ENCODE data around the gene RSPO1. TPM values are rescaled to one million over a fixed set of nuclear protein-coding genes. Genes with fewer than 3 reads are reported as not detected.

The RSPO1 gene
- total RNA-seq, 2 donors from 2014 or later = not detected

- TF ChIP-seq, protein P1, sequence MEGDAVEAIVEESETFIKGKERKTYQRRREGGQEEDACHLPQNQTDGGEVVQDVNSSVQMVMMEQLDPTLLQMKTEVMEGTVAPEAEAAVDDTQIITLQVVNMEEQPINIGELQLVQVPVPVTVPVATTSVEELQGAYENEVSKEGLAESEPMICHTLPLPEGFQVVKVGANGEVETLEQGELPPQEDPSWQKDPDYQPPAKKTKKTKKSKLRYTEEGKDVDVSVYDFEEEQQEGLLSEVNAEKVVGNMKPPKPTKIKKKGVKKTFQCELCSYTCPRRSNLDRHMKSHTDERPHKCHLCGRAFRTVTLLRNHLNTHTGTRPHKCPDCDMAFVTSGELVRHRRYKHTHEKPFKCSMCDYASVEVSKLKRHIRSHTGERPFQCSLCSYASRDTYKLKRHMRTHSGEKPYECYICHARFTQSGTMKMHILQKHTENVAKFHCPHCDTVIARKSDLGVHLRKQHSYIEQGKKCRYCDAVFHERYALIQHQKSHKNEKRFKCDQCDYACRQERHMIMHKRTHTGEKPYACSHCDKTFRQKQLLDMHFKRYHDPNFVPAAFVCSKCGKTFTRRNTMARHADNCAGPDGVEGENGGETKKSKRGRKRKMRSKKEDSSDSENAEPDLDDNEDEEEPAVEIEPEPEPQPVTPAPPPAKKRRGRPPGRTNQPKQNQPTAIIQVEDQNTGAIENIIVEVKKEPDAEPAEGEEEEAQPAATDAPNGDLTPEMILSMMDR (conservative IDR thresholded peaks at IDR 0.05) = no peak
- Mint-ChIP-seq H3K4me3 (no peak overlapping the region), H3K9me3 (no peaks in the 10 kb centered on the region), H3K4me1 (peaks cover 6% of the 10 kb centered on the region), H3K27ac (no peak overlapping the region), H3K27me3 (ENCODE audit: insufficient read depth) (peaks cover 46% of the 10 kb centered on the region), H3K36me3 (ENCODE audit: low read depth) (no peaks in the 10 kb centered on the region)
- H3K27ac ChIP-seq (ENCODE audit: low read depth, low read length) = no peak overlapping the region
- no peaks in the 10 kb centered on the region for H3K9me3 ChIP-seq (ENCODE audit: control insufficient read depth, low read length)
- H3K36me3 ChIP-seq (ENCODE audit: control insufficient read depth, insufficient read depth, low read length) = no peaks in the 10 kb centered on the region
- DNase-seq = no peak
- H3K9ac ChIP-seq (ENCODE audit: extremely low read depth, low read length, poor library complexity, severe bottlenecking) = no peak overlapping the region
- H3K27me3 ChIP-seq (ENCODE audit: control insufficient read depth, insufficient read depth, low read length, poor library complexity, severe bottlenecking) = peaks cover 69% of the 10 kb centered on the region
- WGBS, 2 experiments (ENCODE audit: insufficient coverage in 1 of 2, insufficient read length in 1 of 2) = 88 to 97% methylated on average over 4 to 5 of the region's 5 CpGs
- no peak overlapping the region for H3K4me3 ChIP-seq (ENCODE audit: low read length)
- no peaks in the 10 kb centered on the region for H3K4me1 ChIP-seq (ENCODE audit: control insufficient read depth, insufficient read depth, low read length)
Measured at GRCh38 chr1:37599940-37600339, 34.8 kb downstream of the RSPO1 start.

DNA sequence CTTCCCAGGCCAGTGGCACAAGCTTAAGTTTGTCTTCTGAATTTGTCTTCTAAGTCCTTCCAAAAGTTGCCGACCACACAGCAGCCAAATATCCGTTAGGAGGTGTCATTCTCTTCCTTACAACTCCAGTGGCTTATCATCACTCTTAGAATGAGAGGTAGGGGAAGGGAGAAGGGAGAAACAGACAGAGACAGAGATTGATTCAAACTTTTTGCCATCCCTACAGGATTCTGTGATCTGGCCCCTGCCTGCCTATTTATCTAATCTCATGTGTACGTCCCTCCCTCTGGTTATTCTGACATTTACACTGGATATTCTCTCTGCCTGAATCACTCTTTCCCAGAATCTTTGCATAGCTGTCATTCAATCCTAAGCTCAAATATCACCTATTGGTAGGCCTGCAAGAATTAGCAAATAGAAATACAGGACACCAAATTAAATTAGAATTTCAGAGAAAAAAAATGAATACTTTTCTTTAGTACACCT is 38.5 kb downstream of the RSPO1 start:
- H3K9me3 Mint-ChIP-seq = no peaks in the 10 kb centered on the region
- H3K27me3 Mint-ChIP-seq (ENCODE audit: insufficient read depth) = peaks cover 20% of the 10 kb centered on the region
- Histone ChIP-seq H3K9ac (ENCODE audit: extremely low read depth, low read length, poor library complexity, severe bottlenecking) (peak overlapping the region; percentile 73), H3K4me3 (ENCODE audit: low read length) (peak overlapping the region; percentile 92), H3K27me3 (ENCODE audit: control insufficient read depth, insufficient read depth, low read length, poor library complexity, severe bottlenecking) (peaks cover 35% of the 10 kb centered on the region), H3K27ac (ENCODE audit: low read depth, low read length) (peak overlapping the region; percentile 79), H3K4me1 (ENCODE audit: control insufficient read depth, insufficient read depth, low read length) (no peaks in the 10 kb centered on the region), H3K9me3 (ENCODE audit: control insufficient read depth, low read length) (no peaks in the 10 kb centered on the region), H3K36me3 (ENCODE audit: control insufficient read depth, insufficient read depth, low read length) (peaks cover 25% of the 10 kb centered on the region)
- TF ChIP-seq, protein P1 (conservative IDR thresholded peaks at IDR 0.05) = no peak
- H3K27ac Mint-ChIP-seq = peak overlapping the region; percentile 79
- peaks cover 6% of the 10 kb centered on the region for H3K4me1 Mint-ChIP-seq
- H3K36me3 Mint-ChIP-seq (ENCODE audit: low read depth) = peaks cover 13% of the 10 kb centered on the region
- WGBS, 2 experiments (ENCODE audit: insufficient coverage in 1 of 2, insufficient read length in 1 of 2) = 11% methylated on average over 2 of the region's 3 CpGs; no CpG with 5 or more reads in 1 of the 2 experiments
- DNase-seq = no peak
- peak overlapping the region; percentile 98 for H3K4me3 Mint-ChIP-seq

DNA sequence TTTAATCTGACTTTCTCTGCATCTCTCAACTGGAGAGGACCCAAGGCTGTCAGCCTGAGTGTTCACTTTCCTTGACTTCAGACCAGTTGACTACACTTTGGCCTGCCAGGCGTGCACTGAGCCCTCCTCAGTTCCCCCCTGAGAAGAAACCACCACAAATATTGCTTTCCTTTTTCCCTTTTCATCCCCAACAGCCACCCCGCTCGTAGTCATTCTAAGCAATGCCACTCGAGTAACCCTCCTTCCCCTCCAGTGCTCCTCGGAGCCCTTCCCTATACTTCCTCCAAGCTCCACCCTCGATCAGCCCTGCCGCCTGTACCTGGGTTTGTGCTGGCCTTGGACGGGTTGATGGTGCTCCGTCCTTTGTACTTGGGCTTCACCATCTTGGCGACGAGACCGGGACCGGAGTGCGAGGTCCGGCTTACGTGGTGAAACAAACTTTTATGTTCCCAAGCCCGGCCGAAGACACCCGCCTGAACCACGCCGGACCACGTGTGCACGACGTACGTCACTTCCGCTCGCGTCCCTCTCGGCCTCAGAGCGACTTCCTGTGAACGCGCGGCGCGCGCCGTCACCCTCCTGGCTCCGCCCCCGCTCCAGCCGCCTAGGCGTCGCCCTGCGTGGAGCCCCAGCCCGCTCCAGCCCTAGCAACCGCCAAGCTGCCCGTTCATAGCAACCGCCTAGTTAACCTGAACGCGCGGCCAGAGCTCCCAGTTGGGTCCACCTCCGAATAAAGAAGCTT is 39.1 kb downstream of the RSPO1 start, which contains the start of gene GNL2:
TSS of gene GNL2 (minus strand) at position 498 of the 742 bp plus-strand sequence. CDS start at position 383, 115 bp downstream.
- peak within 1 kb of the TSS; percentile 99 for H3K27ac Mint-ChIP-seq
- Histone ChIP-seq H3K27me3 (ENCODE audit: control insufficient read depth, insufficient read depth, low read length, poor library complexity, severe bottlenecking) (peaks cover 29% of the 10 kb centered on the region), H3K36me3 (ENCODE audit: control insufficient read depth, insufficient read depth, low read length) (peaks cover 31% of the 10 kb centered on the region), H3K4me1 (ENCODE audit: control insufficient read depth, insufficient read depth, low read length) (no peaks in the 10 kb centered on the region), H3K9me3 (ENCODE audit: control insufficient read depth, low read length) (no peaks in the 10 kb centered on the region), H3K4me3 (ENCODE audit: low read length) (peak within 1 kb of the TSS; percentile 92), H3K27ac (ENCODE audit: low read depth, low read length) (peak within 1 kb of the TSS; percentile 79), H3K9ac (ENCODE audit: extremely low read depth, low read length, poor library complexity, severe bottlenecking) (peak within 1 kb of the TSS; percentile 73)
- H3K27me3 Mint-ChIP-seq (ENCODE audit: insufficient read depth) = peaks cover 16% of the 10 kb centered on the region
- H3K4me3 Mint-ChIP-seq = peak within 1 kb of the TSS; percentile 98
- DNase-seq = peak; percentile 99
- TF ChIP-seq, protein P1 (conservative IDR thresholded peaks at IDR 0.05) = no peak
- WGBS, 2 experiments (ENCODE audit: insufficient coverage in 1 of 2, insufficient read length in 1 of 2) = 1 to 3% methylated on average over 26 to 51 of the region's 51 CpGs
- H3K9me3 Mint-ChIP-seq = no peaks in the 10 kb centered on the region
- H3K36me3 Mint-ChIP-seq (ENCODE audit: low read depth) = peaks cover 19% of the 10 kb centered on the region
- H3K4me1 Mint-ChIP-seq = peaks cover 6% of the 10 kb centered on the region

Data from endodermal cell (in vitro differentiated cells).